NOMO-1 (cell line): ENCODE results near the gene ARHGAP27.
"Not testable (repeated sequence)": the region's sequence is repeated elsewhere in the genome, so short reads cannot be mapped to it uniquely, and the experiment has no call there.

Source experiments
- DNase-seq, 2 experiments: peaks; one replicate each; lab custom pipeline; 2025; ENCODE audit not compliant: unreplicated experiment in 2 of 2; lab: John Stamatoyannopoulos, UW

The ARHGAP27 gene

DNA sequence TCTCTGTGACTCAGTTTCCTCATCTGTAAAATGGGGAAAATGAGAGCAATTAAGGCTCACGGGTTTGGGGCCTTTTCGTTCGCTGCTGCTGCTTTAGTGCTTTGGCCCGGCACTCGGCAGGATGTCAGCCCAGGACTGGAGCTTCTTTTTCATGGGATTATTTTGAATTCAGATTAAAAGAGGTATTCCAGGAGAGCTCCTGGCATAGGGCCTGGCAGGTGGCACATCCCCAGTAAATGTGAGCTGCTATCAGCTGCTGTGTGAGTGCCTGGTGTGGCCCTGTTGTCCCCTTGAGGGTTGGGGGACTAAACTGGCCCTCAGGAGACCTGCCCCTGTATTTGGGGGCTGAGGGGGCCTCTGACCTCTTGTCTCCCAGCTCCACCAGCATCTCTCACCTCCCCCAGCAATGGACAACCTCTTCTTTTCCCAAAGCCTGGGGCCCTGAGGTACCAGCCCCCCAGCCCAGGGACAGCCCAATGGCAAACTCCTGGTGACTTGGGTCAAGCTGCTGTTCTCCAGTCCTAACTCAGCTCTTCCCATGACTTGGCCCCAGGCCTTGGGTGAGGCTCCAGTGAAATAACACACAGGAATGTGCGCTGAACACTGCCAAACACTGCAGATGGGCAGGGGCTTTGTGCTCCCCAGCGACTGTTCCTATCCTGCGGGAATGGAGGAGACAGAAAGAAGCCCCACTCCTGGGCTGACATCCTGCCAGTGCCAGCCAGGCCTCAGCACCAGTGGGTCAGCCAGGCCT, 14.4 kb upstream of the ARHGAP27 start:
- DNase-seq, result not testable (repeated sequence)

DNA sequence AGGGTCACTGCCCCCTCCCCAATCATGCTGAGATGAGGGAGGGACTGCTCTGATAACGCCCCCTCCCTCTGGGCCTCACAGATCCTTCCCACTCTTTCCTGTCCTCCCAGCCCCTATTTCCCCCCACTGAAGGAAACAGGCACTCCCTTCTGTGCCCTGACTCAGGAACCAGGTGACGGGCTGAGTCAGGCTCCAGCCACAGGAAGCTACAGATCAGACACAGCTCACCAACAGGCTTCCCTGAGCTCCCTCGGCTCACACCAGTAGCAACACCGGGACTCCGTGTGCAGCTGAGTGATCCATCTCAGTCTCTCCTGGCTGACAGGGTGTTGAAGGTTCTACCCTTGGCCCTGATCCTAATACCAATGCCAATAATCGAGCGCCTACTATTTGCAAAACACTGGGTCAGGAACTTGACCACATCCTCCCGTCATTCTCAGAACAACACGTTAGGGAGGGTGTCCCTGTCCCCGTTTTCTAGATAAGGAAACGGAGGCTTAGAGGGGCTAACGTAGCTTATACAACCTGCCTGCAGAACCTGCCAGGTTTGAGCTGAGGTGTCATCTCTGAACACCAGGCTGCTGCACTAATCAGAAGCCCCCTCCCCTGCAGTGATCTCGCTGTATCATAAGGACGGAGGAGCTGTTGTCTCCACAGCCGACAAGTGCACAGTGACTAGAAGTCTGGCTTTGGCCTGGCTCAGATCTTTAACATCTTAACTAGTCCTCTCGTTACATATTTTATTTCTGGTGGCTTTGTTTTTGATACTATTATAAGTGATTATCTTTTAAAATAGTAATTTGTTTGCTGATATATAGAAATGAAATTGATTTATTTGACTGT, 13.5 kb upstream of the ARHGAP27 start:
- not testable (repeated sequence) for DNase-seq

DNA sequence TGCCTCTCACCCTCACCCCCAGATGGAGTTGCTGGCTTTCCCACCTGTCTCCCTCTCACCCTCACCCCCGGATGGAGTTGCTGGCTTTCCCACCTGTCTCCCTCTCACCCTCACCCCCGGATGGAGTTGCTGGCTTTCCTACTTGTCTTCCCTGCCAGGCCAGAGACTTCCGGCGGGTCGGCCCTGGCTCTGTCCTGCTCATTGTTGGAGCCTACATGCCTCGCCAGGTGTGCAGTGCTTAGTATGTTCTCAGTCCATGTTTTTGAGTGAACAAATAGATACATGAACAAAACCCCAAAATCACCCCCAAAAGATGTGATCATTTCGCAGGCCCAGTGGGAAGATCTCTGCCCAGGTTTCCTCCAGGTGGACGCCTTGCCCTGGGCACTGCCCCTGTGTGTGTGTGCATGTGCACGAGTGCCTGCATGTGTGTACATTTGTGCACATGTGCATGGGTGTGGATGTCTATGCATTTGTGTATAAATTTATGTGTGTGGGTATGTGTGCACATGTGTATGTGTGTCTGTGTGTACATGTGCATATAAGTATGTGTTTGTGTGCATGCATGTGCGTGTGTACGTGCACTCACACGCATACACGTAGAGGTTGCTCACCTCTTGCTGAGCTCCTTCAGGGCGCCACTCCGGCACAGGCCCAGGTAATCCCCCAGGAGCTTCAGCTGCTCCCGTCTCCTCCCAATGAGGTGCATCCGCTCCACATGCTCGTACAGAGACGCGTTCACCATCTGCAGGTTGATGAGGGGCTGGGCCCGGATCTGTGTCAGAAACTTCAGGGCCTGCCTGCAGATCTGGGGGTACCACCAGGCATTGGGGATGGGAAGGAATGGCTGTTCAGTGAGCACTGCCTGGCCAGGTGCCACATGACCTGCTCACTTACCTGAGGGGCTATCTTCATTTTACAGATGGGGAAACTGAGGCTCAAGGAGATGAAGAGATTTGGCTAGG, 12.5 kb upstream of the ARHGAP27 start:
- not testable (repeated sequence) for DNase-seq

DNA sequence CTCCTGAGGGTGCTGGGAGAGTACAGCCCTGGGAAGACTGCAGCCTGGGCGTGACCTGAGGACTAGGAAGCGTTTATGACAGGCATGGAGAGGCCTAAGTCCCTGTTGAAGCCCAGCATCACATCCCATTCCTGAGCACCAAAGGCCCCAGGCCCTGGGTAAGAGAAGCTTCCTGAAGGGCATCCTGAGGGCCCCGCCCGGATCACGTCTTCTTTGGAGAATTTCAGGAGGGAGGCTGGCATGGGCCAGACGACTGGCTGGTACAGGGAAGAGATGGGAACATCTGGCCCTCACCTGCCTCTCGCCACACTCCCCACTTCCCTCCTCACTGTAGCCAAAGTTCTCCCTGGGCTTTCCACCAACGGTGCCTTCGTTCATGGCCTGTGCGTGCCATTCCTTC, 11.6 kb upstream of the ARHGAP27 start:
- not testable (repeated sequence) for DNase-seq

DNA sequence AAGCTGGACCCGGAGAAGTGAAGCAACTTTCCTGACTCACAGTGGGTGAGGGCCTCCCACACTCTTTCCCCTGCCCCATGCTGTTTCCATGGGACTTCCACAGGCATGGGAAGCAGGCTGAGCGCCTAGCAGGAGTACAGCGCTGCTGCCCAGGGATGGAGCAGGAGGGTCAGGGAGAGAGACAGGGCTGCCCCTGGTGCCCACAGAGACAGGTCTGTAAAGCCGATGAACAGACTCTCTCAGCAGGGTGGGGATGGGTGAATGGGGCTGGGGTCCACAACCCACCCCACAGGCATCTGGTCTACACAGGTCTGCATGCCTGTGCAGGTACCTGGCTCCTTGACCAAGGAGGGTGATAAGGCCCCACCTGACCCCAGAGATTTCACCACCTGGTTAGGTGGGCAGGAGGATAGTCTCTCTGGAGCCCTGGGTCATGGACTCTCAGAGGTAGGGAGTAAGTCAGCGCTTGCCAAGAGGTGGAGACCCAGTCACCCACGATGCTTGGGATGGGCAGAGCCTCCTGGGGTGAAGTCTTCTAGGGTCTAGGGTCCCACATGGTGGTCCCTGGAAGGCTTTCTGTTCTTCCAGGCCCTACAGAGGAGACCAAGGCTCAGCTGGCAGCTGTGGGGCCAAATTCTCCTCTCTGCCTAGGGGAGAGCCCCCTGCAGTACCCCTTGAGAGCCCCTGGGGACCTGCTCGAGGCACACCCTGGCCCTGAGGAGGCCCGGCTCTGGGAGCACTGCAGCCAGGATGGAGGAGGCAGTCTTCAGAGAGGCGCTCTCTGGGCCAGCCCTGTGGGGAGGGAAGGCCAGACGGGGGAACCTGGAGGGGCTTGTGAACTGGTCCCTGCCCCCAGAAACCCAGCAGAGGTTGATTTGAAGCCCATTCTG, 10.9 kb upstream of the ARHGAP27 start:
- DNase-seq, result not testable (repeated sequence)

DNA sequence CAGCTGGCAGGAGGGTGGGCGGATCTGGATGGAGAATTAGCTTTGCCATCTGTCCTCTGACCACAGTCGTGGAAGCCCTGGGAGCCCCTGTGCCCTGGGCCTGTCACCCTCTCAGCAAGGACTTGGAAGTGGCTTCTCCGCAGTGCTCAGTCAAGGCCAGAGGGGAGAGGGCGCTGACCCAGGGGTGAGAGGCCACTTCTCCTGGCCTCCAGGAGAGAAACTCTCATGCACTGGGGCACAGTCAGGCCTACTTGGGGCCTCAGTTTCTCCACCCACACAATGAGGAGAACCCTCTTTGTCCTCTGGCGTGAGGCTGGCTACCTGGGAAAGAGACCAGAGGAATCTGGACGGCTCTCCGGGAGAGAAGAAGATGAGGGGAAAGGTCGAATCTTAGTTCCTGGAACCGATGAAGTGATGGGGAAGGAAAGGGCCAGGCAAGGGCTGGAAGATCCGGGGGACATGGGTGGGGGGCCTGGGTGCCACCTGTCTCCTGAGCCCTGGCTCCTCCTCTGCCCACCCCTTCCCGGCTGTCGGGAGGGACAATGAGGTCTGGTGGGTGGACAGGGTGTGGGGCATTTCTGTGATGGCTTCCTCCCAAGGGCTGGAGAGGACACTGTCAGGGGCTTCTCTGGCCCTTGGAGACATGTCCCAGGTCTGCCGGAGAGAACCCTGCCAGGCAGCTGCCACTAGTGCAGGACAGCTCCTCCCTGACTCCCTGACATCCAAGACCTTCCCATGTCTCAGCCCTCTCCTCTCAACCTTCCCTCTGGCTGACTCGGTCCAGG, 9.0 kb upstream of the ARHGAP27 start:
- DNase-seq, result no peak

DNA sequence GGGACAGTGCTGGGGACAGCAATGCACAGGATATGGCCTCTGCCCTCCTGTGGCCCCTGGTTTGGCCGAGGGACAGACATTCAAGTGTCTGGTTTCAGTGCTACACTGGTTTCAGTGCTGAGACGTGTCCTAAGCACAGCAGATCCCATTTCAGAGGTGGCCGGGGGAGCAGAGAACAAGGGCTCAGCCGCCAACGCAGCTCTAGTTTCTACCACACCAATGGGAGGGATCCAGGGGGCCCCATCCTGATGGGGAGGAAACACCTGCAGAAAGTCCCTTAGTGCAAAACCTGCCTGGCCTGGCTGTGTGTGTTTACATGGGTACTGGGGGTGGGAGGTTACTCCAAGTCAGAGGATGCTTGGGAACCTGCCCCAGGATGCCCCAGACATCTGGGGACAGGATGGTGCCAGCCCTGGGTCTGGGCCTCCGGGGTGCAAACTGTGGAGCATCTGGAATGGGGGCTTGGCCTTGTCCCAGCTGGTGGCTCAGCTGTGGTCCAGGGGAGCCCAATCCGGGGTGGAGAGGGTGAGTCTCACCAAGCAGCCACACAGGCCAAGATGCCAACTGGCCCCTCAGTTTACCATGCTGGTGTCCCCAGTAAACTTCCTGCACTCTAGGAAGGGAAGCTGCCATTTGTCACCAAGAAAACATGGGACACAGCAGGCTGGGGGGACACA, 8.3 kb upstream of the ARHGAP27 start:
- DNase-seq, result not testable (repeated sequence)

DNA sequence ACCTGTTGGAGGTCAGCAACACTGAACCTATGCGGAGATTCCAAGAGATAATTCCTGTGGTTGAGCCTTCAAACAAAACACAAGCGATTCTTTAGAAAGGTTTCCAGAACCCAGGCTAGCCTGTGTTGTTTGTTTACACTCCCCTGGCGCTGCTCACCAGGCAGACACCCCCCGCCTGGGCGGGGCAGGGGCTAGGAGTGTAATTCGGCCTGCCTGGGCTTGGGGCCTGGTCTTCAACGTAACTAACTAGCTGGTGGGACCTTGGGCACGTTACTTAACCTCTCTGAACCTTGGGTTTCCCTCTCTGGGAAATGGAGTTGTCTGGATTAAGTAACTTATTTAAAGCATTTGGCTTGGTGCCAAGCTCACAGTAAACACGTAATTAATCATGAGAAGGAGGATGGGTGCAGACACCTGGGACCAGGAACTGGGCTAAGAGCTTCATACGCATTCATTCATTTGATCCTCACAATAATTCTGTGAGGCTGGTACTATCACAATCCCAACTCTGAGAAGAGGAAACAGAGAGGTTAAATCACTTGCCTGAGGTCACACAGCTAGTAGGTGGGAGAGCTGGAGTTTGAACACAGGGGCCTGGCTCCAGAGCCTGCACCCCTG, 7.6 kb upstream of the ARHGAP27 start:
- DNase-seq, result no peak

DNA sequence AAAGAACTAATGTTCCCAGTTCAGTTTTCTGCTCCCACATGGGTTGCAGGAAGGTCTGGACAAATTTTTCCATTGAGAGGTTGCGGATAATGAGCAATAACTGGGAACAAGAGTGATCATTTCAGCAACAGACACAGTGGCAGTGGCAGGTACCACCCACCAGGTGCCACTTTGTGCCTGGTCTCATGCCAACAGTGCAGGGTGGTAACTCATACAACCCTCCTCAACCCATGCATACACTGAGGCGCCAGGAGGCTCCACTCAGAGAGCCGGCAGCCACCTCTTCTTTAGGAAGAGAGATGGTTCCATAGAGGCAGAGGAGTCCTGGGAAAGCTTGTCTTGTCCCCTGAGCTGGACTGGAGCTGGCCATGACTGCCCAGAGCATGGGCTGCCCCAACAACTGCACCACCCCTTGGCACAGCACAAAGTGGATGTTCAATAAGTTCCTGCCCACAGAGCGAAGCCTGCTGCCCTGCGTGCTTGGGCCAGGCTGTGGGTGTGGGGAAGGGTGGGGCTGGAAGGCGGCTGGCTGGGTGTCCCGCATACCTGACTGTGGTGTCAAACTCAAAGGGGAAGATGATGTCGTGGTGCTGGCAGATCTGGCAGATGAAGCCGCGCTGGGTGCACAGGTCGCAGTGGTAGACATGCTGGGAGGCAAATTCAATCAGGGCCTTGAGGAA, 6.4 kb upstream of the ARHGAP27 start:
- no peak for DNase-seq

DNA sequence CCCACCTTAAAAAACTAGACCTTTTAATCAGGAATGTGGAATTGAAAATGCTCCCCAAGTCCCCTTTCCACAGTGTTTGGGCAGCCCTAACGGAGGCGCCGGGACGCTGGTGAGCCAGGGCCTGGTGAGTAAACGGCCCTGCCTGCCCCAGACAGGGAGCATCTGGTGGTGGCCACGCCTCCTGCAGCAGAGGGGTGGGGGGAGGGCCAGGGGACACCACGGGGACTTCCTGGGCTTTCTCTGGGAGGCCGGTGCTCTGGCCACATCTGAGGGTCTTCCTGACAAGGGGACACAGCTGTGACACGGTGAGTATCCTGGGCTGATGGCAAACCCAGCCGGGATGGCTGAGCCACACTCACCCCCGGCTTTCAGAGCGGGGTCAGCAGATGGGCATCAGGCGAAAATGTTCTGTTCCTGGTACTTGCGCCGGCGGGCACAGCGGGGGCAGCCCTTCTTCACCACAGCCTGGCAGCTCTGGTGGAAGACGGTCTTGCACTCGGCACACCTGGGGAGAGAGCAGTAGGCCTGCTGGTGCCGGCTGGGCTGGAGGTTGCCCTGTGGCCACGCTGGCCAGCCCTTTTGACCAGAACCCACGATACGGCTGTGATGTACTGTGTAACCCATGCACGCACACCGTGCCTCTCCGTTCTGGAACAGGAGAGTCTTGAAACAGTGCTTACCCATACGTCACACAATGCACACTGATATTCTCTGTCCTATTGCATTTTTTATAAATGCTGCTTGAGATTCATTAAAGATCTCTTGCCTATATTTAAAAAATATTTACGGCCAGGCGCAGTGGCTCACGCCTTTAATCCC, 5.0 kb upstream of the ARHGAP27 start:
- no peak for DNase-seq

DNA sequence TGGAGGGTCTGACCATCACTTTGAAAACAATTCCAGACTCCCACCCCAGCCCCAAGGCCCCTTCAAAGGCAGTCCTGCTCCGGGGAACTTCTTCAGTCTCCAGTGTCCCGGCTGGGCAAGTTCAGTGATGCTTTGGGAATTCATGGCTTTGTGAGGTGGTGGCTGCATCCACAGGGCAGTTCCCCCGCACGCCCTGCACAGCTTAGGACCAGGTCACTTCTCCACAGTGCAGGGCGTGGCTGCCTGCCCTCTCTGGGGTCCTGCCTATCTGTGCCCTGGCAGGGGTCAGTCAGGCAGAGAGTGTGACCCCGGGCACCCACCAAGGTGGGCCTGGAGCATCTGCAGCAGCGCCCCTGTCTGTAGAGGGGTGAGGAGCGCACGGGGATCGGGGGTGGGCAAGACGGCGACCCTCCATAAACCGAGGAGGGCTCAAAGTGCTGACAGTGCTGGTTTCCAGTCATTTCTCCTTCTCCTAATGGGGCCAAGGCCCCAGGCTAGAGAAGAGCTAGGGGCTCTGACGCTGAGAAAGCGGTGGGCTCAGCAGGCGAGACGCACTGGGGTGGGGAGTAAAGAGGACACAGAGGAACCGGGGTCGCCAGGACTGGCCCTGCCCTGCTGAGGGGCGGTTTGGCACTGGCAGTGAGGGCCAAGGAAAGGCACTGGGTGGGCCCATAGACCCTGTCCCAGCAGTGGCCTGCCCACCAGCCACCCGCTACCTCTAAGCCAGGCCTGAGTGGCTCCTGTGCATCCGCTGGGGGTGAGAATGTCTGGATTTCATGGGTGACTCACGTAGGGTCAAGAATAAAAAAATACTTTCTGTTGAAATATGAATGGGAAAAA, 4.2 kb upstream of the ARHGAP27 start:
- DNase-seq, result no peak

DNA sequence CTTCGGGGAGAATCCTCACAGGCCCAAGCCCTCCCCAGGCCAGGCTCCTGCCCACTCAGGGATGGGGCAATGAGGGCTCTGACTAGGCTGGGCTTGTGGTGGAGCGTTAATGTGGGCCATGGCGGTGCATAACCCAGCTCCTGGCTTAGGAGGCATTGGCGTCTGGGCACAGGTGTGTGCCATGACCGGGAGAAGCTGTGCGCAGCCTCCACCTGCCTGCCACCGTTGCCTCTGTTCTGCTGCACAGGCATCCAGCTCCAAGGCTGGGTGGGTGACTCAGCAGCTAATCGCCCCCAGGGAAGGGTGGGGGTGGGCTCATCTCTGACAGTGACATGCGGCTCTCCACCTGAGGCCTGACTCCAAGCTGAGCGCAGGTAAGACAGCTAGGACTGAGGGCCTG, 3.5 kb upstream of the ARHGAP27 start:
- DNase-seq, result no peak

DNA sequence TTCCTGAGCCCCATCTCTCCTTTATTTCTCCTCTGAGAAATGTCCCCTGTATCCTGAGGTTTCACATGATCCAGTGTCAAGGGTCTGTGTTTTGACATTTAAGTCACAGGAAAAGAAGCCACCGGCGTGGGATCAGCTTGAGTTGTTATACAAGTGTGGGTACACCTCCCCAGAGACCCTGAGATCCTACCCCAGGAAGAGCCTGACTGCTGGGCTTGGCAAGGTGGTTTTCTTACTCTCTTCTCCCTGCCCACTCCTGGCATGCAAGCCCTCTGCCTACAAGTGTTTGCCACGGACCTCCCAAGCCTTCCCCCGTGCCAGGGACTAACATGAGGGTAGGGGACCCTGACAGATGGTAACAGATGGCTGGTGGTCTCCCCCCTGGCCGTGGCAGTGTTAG, 2.8 kb upstream of the ARHGAP27 start:
- no peak for DNase-seq

DNA sequence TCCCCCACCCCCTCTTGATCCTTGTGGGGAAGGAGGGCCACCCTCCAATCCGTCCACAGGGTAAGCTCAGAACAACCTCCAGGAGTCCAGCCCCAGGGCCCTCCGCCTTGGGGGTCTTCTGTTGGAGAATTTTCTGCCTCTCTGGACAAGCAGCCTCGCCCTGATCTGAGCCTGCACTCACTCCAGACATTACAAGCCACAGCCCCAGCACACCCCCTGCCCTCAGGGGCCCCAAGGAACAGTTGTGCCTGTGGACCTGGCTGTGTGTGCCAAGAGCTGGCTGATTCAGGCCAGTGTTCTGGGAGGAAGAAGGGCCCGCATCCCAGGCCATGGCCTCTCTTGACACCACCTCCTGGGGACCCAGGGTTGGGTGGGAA, 477 bp upstream of the ARHGAP27 start:
- DNase-seq, result no peak

DNA sequence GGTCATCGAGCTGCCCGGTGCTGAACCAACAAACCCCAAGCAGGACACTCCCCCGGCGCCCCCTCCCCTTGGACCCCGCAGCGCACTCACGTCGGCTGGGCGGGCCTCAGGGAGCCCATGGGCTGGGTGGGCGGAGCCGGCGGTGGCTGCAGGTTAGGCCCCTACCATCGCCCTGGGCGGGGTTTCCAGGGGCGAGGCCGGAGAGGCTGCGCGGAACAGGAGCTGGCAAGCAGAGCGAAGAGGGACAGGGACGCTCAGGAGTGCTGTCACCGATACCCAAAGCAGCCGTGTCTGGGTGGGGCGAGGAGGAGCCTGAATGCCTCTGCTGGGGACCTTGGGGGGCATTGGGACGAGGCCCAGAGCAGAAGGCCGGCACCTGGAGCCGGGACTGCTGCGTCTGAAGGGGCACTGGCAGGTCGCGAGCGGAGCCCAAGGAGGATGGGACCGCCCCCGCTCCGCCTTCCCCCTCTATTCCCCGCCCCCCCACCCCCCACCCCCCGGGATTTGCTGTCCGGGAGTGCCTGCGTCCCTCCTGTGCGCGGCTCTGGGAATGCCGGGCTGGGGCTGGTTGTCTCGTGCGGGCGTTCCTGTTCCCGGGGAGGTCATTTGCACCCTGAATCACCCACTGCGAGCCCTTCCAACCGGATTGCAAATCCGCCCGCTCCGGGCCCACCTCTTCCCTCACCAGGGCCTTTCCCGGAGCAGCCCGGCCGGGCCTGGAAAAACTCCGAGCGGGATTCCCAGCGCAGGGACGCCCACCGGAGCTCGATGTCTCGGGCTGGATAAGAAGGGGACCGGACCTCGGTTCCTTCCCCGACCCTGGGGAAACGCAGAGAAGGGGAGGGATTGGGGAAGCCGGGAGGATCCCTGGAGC, 902 bp downstream of the ARHGAP27 start:
- peak; percentile 68 to 83 for DNase-seq
